Gastroesophageal sphincter (tissue), 4 donors: ENCODE results near the gene OGFOD2. TPM values are rescaled to one million over a fixed set of nuclear protein-coding genes. Genes with fewer than 3 reads are reported as not detected.

Experiments
- ATAC-seq: fragments of 150-250 bp; one replicate; pipeline ENCODE4 v1.9.1; 2016; ENCODE audit warnings: mild to moderate bottlenecking, moderate library complexity
- H3K27ac ChIP-seq, 4 donors: fragments of 200-600 bp; sonication (generic) in 3 of 4; 1 replicate in 3 of 4; 2 replicates in 1 of 4; pipeline ENCODE4 v1.5.1; 2016 to 2019
- H3K27me3 ChIP-seq: fragments of 200-600 bp; sonication (generic); one replicate; pipeline ENCODE4 v1.5.1; 2019
- H3K36me3 ChIP-seq, 2 donors: fragments of 200-600 bp; sonication (generic); one replicate each; pipeline ENCODE4 v1.5.1; 2019; ENCODE audit warnings: control low read depth in 1 of 2
- H3K4me1 ChIP-seq, 3 donors: fragments of 200-600 bp; sonication (generic); 1 replicate in 2 of 3; 2 replicates in 1 of 3; pipeline ENCODE4 v1.5.1; 2016 to 2019; ENCODE audit warnings: control low read depth in 2 of 3
- H3K4me3 ChIP-seq, 2 donors: fragments of 200-600 bp; sonication (generic); one replicate each; pipeline ENCODE4 v1.5.1; 2019; ENCODE audit warnings: mild to moderate bottlenecking in 1 of 2, moderate library complexity in 1 of 2
- H3K9me3 ChIP-seq, 3 donors: fragments of 200-600 bp; sonication (generic); one replicate each; pipeline ENCODE4 v1.5.1; 2017 to 2019; ENCODE audit warnings: control low read depth in 2 of 3
- EP300 ChIP-seq: sonication (generic); formaldehyde crosslinking; IDR thresholded peaks from one replicate; pipeline ENCODE4 v1.6.1; 2017; ENCODE audit warnings: antibody characterized with exemption, mild to moderate bottlenecking
- POLR2A ChIP-seq, 2 donors: fragments of 450-650 bp; IDR thresholded peaks; one replicate each; pipeline ENCODE4 v1.6.1; 2017; ENCODE audit warnings: antibody characterized with exemption in 2 of 2, mild to moderate bottlenecking in 2 of 2, moderate library complexity in 1 of 2
- POLR2AphosphoS5 ChIP-seq: sonication (generic); formaldehyde crosslinking; IDR thresholded peaks from one replicate; pipeline ENCODE4 v1.6.1; 2017; ENCODE audit warnings: antibody characterized with exemption
- WGBS, 2 donors: methylation state at CpG; one replicate each; pipeline ENCODE4 v1.1.5; 2018; ENCODE audit warnings: low coverage in 1 of 2; 5-methylcytosine and 5-hydroxymethylcytosine counted together
- total RNA-seq, 4 donors: library from RNA; depleted of rRNA; stranded (reverse); fragments of >200 nt; gene quantifications; one replicate each; pipeline ENCODE4 v1.1.0, GENCODE V29; 2016
- TF ChIP-seq, protein P1 (sequence below), 4 experiments: fragments of 200-600 bp in 2 of 4; fragments of 450-650 bp in 2 of 4; sonication (generic) in 1 of 4; IDR thresholded peaks; one replicate each; pipeline ENCODE4 v1.5.1; 2017 to 2019; ENCODE audit warnings: antibody characterized with exemption in 4 of 4, mild to moderate bottlenecking in 2 of 4, moderate library complexity in 2 of 4

The OGFOD2 gene
- total RNA-seq, 4 donors from 2014 or later = 7.3 to 10.7 (median 8.3) TPM

DNA sequence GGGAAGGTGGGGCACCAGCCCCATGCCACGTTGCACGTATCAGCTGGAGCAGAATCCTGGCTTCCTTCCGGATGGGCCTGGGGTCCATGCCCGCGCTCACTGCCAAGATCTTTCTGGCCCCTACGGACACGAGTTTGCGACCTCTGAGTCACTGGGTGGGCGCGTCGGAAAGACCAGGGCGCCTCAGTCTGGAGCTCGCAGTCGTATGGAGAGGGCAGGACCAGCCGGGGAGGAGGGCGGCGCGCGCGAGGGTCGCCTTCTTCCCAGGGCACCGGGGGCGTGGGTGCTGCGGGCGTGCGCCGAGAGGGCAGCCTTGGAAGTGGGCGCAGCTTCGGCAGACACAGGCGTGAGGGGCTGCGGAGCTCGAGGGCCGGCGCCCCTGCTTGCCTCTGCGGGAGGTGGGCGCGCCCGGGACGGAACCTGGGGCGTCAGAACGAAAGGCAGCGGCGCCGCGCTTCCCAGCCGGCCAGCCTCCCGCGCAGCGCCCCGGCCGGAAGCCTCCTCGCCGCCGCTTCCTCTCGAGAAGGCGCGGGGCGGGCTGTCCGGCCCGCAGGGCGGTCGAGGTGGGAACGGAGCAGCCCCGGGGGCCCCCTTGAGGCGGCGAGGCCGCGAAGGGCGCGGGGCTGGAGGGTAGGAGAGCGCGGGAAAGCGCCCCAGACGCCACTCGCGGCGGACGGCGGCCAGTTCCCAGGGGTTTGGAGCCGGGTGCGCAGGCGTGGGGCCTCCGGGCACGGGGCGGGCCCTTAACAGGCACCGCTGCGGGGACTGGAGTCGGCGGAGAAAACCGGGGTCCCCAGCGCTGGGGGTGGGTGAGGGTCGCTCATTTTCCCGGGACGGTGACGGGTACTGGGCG, 5.4 kb downstream of the OGFOD2 start, which contains the start of gene ARL6IP4:
Gene ARL6IP4, plus strand, starts transcription at position 499 of the 853 bp plus-strand sequence. CDS start 459 bp downstream, outside the sequence.
- peak; percentile 77 for ATAC-seq
- Histone ChIP-seq H3K4me3 (peak within 1 kb of the TSS; percentile 77 to 95), H3K36me3 (peaks cover 0 to 48% of the 10 kb centered on the region in 2 donors), H3K27me3 (no peaks in the 10 kb centered on the region), H3K27ac (peak within 1 kb of the TSS; percentile 83 to 92 (median 89)), H3K9me3 (no peaks in the 10 kb centered on the region), H3K4me1 (peaks cover 2 to 93% (median 67%) of the 10 kb centered on the region in 3 donors)
- no CpG with 5 or more reads among the region's 96 CpGs for WGBS, 2 donors
- TF ChIP-seq, protein P1, sequence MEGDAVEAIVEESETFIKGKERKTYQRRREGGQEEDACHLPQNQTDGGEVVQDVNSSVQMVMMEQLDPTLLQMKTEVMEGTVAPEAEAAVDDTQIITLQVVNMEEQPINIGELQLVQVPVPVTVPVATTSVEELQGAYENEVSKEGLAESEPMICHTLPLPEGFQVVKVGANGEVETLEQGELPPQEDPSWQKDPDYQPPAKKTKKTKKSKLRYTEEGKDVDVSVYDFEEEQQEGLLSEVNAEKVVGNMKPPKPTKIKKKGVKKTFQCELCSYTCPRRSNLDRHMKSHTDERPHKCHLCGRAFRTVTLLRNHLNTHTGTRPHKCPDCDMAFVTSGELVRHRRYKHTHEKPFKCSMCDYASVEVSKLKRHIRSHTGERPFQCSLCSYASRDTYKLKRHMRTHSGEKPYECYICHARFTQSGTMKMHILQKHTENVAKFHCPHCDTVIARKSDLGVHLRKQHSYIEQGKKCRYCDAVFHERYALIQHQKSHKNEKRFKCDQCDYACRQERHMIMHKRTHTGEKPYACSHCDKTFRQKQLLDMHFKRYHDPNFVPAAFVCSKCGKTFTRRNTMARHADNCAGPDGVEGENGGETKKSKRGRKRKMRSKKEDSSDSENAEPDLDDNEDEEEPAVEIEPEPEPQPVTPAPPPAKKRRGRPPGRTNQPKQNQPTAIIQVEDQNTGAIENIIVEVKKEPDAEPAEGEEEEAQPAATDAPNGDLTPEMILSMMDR (IDR thresholded peaks at IDR 0.05) = peak in 3 of 4 experiments; percentile 8 to 24 (median 19)
- TF ChIP-seq EP300 (no peak), POLR2A (IDR thresholded peaks at IDR 0.05) (peak; percentile 66 to 70), POLR2AphosphoS5 (peak; percentile 39)

DNA sequence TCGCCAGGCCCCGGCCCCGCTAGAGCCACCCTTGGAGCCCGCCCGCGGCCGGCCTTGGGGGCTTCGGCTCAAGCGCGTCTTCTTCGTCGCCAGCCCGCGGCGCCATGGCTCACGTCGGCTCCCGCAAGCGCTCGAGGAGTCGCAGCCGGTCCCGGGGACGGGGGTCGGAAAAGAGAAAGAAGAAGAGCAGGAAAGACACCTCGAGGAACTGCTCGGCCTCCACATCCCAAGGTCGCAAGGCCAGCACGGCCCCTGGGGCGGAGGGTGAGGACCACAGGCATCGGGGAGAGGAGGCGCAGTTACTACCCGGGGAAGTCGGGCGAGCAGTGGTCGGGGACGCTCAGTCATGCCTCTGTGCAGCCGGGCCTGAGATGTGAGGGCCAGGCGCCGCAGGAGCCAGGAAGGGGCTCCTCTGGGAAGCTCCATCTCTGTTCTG, 6.0 kb downstream of the OGFOD2 start:
- TF ChIP-seq, protein P1 (IDR thresholded peaks at IDR 0.05) = no peak
- TF ChIP-seq POLR2A (IDR thresholded peaks at IDR 0.05) (no peak), POLR2AphosphoS5 (no peak), EP300 (no peak)
- Histone ChIP-seq H3K27ac (peak overlapping the region; percentile 83 to 92 (median 89)), H3K36me3 (peaks cover 0 to 55% of the 10 kb centered on the region in 2 donors), H3K27me3 (no peaks in the 10 kb centered on the region), H3K4me1 (peaks cover 2 to 91% (median 63%) of the 10 kb centered on the region in 3 donors), H3K4me3 (peak overlapping the region; percentile 77 to 95), H3K9me3 (no peaks in the 10 kb centered on the region)
- WGBS, 2 donors = 3% methylated on average over 7 of the region's 40 CpGs; no CpG with 5 or more reads in 1 of the 2 donors
- no peak for ATAC-seq

DNA sequence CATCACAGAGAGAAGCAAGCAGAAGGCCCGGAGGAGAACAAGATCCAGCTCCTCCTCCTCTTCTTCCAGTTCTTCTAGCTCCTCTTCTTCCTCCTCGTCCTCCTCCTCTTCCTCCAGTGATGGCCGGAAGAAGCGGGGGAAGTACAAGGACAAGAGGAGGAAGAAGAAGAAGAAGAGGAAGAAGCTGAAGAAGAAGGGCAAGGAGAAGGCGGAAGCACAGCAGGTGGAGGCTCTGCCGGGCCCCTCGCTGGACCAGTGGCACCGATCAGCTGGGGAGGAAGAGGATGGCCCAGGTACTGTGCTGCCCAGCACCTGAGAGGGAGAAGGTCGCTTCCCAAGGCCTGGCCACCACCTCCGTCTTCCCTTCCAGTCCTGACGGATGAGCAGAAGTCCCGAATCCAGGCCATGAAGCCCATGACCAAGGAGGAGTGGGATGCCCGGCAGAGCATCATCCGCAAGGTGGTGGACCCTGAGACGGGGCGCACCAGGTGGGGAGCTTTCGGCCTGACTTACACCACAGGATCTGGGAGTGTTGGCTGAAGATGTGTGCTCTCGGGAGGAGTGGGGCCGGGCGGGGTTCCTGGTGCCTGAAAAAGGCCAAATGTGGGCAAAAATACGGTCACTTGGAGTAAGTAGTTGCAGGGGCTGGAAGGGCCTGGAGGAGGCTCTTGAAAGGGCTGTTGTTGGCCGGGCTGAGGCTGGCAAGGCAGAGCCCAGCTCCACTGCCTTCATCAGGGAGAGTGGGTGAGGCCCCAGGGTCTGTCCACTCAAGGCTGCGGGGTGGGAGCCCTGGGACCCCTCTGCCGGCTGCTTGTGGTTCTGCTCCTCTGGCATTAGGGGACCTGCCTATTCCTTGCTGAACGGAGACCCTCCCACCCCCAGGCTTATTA, 6.8 kb downstream of the OGFOD2 start:
- H3K9me3 ChIP-seq = no peaks in the 10 kb centered on the region
- H3K27me3 ChIP-seq = no peaks in the 10 kb centered on the region
- no peak for ATAC-seq
- peak overlapping the region; percentile 77 to 95 for H3K4me3 ChIP-seq
- no peak for TF ChIP-seq POLR2A (IDR thresholded peaks at IDR 0.05)
- TF ChIP-seq, protein P1 (IDR thresholded peaks at IDR 0.05) = no peak
- no peak for TF ChIP-seq POLR2AphosphoS5
- TF ChIP-seq EP300 = no peak
- 0 to 65% methylated on average over 1 to 2 of the region's 25 CpGs for WGBS, 2 donors
- H3K27ac ChIP-seq = peak overlapping the region in 3 of 4 donors; percentile 88 to 92 (median 90)
- H3K36me3 ChIP-seq = peaks cover 0 to 59% of the 10 kb centered on the region in 2 donors
- peaks cover 2 to 83% (median 55%) of the 10 kb centered on the region in 3 donors for H3K4me1 ChIP-seq

DNA sequence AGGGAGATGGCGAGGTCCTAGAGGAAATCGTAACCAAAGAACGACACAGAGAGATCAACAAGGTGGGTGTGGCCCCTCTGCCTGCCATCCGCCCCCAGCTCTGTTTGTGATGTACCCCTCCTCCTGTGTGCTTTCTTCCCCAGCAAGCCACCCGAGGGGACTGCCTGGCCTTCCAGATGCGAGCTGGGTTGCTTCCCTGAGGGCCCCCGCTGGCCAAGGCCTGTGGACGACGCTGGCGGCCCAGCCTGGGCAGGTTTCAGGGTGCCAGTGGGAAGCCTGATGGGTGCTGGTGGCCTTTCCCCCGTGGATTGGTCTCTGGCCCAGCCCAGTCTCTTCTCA, 7.4 kb downstream of the OGFOD2 start:
- H3K36me3 ChIP-seq = peaks cover 0 to 59% of the 10 kb centered on the region in 2 donors
- no peak for ATAC-seq
- 47% methylated on average over 4 of the region's 11 CpGs; no CpG with 5 or more reads in 1 of the 2 donors for WGBS, 2 donors
- peak overlapping the region in 2 of 4 donors; percentile 88 to 90 for H3K27ac ChIP-seq
- H3K4me1 ChIP-seq = peaks cover 2 to 77% (median 53%) of the 10 kb centered on the region in 3 donors
- no peaks in the 10 kb centered on the region for H3K27me3 ChIP-seq
- peak overlapping the region in 1 of 2 donors; percentile 77 for H3K4me3 ChIP-seq
- no peaks in the 10 kb centered on the region for H3K9me3 ChIP-seq
- TF ChIP-seq POLR2A (IDR thresholded peaks at IDR 0.05) (no peak), EP300 (no peak), POLR2AphosphoS5 (no peak)
- TF ChIP-seq, protein P1 (IDR thresholded peaks at IDR 0.05) = no peak
